ENCODE data around the gene SMYD2.

The SMYD2 gene

GRCh38 chr1:214380986-214381695, 100.2 kb downstream of the SMYD2 start:
- TF ChIP-seq, protein P1, sequence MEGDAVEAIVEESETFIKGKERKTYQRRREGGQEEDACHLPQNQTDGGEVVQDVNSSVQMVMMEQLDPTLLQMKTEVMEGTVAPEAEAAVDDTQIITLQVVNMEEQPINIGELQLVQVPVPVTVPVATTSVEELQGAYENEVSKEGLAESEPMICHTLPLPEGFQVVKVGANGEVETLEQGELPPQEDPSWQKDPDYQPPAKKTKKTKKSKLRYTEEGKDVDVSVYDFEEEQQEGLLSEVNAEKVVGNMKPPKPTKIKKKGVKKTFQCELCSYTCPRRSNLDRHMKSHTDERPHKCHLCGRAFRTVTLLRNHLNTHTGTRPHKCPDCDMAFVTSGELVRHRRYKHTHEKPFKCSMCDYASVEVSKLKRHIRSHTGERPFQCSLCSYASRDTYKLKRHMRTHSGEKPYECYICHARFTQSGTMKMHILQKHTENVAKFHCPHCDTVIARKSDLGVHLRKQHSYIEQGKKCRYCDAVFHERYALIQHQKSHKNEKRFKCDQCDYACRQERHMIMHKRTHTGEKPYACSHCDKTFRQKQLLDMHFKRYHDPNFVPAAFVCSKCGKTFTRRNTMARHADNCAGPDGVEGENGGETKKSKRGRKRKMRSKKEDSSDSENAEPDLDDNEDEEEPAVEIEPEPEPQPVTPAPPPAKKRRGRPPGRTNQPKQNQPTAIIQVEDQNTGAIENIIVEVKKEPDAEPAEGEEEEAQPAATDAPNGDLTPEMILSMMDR (IDR thresholded peaks at IDR 0.05) = no peak
- no peaks in the 10 kb centered on the region for H3K79me2 ChIP-seq

DNA sequence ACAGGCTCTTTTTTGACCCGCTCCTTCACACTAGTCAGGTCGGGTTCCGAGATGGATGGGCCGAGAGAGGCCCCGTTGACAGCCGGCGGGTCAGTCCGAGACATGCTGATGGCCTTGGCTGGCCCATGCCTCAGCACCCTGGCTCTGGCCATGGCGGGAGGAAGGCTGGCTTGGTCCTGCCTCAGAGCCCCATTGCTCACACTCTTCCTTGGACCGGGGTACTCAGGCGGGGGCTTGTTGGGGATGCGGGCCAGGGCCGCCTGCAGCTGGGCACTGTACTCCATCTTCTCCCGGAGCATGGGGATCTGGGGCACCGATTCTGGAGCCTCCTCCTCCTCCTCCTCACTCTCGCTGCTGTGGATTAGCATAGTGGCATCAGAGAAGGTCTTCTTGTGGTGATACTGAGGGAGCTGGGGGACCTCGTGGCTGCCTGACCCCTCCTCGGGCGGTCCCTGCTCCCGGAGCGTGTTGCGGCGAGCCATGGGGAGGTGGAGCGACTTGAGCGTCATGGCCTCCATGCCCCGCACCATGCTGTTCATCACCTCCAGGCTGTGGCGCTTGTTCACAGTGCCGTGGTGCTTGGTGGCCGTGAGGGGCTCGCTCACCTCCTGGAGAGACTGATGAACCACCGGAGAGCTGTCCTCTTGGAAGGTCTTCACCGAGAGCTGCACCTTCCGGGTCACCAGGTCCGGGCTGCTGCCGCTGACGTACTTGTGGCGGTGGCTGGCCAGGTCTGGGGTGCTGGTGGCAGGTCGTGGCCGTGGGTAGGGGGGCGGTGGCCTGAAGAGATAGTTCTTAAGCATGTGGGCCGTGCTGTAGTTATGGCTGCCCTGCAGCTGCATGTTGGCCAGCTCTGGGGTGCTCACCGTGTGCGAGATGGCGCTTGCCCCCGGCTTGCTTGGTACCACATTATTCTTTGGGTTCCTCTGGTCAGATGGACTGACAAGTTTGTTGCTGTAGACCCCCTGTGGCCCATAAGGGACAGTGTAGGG, 102.7 kb downstream of the SMYD2 start:
- Histone ChIP-seq H3K79me2 (no peaks in the 10 kb centered on the region), H3K4me2 (ENCODE audit: low read length) (no peak overlapping the region), H3K36me3 (ENCODE audit: control insufficient read depth, insufficient read depth, low read length) (no peaks in the 10 kb centered on the region), H3K4me3 (ENCODE audit: low read depth, low read length) (no peak overlapping the region), H2AFZ (no peak overlapping the region), H3K27ac (no peak overlapping the region), H3K9me3 (ENCODE audit: control insufficient read depth, low read length) (no peaks in the 10 kb centered on the region), H3K4me1 (no peaks in the 10 kb centered on the region), H3K27me3 (ENCODE audit: control insufficient read depth, insufficient read depth, low read length) (no peaks in the 10 kb centered on the region), H3K9ac (no peak overlapping the region)
- TF ChIP-seq, protein P1 (IDR thresholded peaks at IDR 0.05) = no peak

More at GRCh38 chr1:214380986-214381695, 100.2 kb downstream of the SMYD2 start:
- H3K4me2 ChIP-seq (ENCODE audit: low read length) = no peak overlapping the region
- no peaks in the 10 kb centered on the region for H3K4me1 ChIP-seq
- H3K27me3 ChIP-seq (ENCODE audit: control insufficient read depth, insufficient read depth, low read length) = no peaks in the 10 kb centered on the region
- no peak overlapping the region for H3K9ac ChIP-seq
- H3K36me3 ChIP-seq (ENCODE audit: control insufficient read depth, insufficient read depth, low read length) = no peaks in the 10 kb centered on the region
- no peak overlapping the region for H2AFZ ChIP-seq
- H3K4me3 ChIP-seq (ENCODE audit: low read depth, low read length) = no peak overlapping the region
- H3K27ac ChIP-seq = no peak overlapping the region
- no peaks in the 10 kb centered on the region for H3K9me3 ChIP-seq (ENCODE audit: control insufficient read depth, low read length)

- Histone ChIP-seq H3K4me3 (ENCODE audit: low read depth, low read length) (no peak overlapping the region), H3K27me3 (ENCODE audit: control insufficient read depth, insufficient read depth, low read length) (no peaks in the 10 kb centered on the region), H3K36me3 (ENCODE audit: control insufficient read depth, insufficient read depth, low read length) (no peaks in the 10 kb centered on the region), H3K27ac (no peak overlapping the region), H3K4me1 (no peaks in the 10 kb centered on the region), H2AFZ (no peak overlapping the region), H3K9ac (no peak overlapping the region), H3K9me3 (ENCODE audit: control insufficient read depth, low read length) (no peaks in the 10 kb centered on the region), H3K4me2 (ENCODE audit: low read length) (no peak overlapping the region), H3K79me2 (no peaks in the 10 kb centered on the region)
- TF ChIP-seq, protein P1 (IDR thresholded peaks at IDR 0.05) = no peak
Measured at GRCh38 chr1:214384373-214385079, 103.6 kb downstream of the SMYD2 start.

DNA sequence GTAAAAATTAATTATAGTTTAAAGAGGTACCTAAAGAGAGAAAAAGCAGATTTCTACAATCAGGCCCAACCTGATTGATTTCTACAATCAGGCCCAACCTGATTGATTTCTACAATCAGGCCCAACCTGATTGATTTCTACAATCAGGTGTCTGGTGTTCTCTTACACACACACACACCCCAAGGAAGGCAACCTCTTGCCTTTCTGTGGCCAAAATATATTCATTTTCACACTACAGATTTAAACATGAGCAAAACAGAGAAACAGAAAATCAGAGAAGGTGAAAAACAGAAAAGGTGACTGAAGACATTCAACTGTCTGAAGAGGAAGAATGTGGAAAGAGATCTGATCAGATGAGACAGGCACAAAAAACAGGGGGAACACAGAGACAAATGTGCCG, 104.5 kb downstream of the SMYD2 start:
- Histone ChIP-seq H3K4me1 (no peaks in the 10 kb centered on the region), H3K9me3 (ENCODE audit: control insufficient read depth, low read length) (no peaks in the 10 kb centered on the region), H3K4me3 (ENCODE audit: low read depth, low read length) (no peak overlapping the region), H3K27ac (no peak overlapping the region), H3K4me2 (ENCODE audit: low read length) (no peak overlapping the region), H3K9ac (no peak overlapping the region), H3K27me3 (ENCODE audit: control insufficient read depth, insufficient read depth, low read length) (no peaks in the 10 kb centered on the region), H2AFZ (no peak overlapping the region), H3K79me2 (no peaks in the 10 kb centered on the region), H3K36me3 (ENCODE audit: control insufficient read depth, insufficient read depth, low read length) (no peaks in the 10 kb centered on the region)
- TF ChIP-seq, protein P1 (IDR thresholded peaks at IDR 0.05) = no peak
